Measurements from ENCODE around the gene PCDH15.

The PCDH15 gene

GRCh38 chr10:54124209-54124885 lies 676.7 kb downstream of the PCDH15 start:
- H3K4me3 ChIP-seq (ENCODE audit: low read depth, low read length) = no peak overlapping the region
- no peak for DNase-seq (ENCODE audit: low read depth)
- no peak for TF ChIP-seq CTCF (IDR thresholded peaks at IDR 0.05; ENCODE audit: control insufficient read depth, extremely low read depth, insufficient read depth)

- no peak for DNase-seq (ENCODE audit: low read depth)
- H3K4me3 ChIP-seq (ENCODE audit: low read depth, low read length) = no peak overlapping the region
- TF ChIP-seq CTCF (IDR thresholded peaks at IDR 0.05; ENCODE audit: control insufficient read depth, extremely low read depth, insufficient read depth) = no peak
Observed at GRCh38 chr10:54120806-54121205, 680.2 kb downstream of the PCDH15 start.

GRCh38 chr10:54108961-54109360 lies 692.1 kb downstream of the PCDH15 start:
- TF ChIP-seq CTCF (IDR thresholded peaks at IDR 0.05; ENCODE audit: control insufficient read depth, extremely low read depth, insufficient read depth) = no peak
- no peak for DNase-seq (ENCODE audit: low read depth)
- H3K4me3 ChIP-seq (ENCODE audit: low read depth, low read length) = no peak overlapping the region

GRCh38 chr10:54096892-54097291 lies 704.1 kb downstream of the PCDH15 start:
- no peak for DNase-seq (ENCODE audit: low read depth)
- no peak overlapping the region for H3K4me3 ChIP-seq (ENCODE audit: low read depth, low read length)
- no peak for TF ChIP-seq CTCF (IDR thresholded peaks at IDR 0.05; ENCODE audit: control insufficient read depth, extremely low read depth, insufficient read depth)

- no peak overlapping the region for H3K4me3 ChIP-seq (ENCODE audit: low read depth, low read length)
- no peak for DNase-seq (ENCODE audit: low read depth)
- no peak for TF ChIP-seq CTCF (IDR thresholded peaks at IDR 0.05; ENCODE audit: control insufficient read depth, extremely low read depth, insufficient read depth)
Observed at GRCh38 chr10:54094321-54094720, 706.7 kb downstream of the PCDH15 start.

GRCh38 chr10:54091237-54091636 lies 709.8 kb downstream of the PCDH15 start:
- DNase-seq (ENCODE audit: low read depth) = no peak
- H3K4me3 ChIP-seq (ENCODE audit: low read depth, low read length) = no peak overlapping the region
- TF ChIP-seq CTCF (IDR thresholded peaks at IDR 0.05; ENCODE audit: control insufficient read depth, extremely low read depth, insufficient read depth) = no peak

GRCh38 chr10:54081950-54082349 lies 719.1 kb downstream of the PCDH15 start:
- no peak for DNase-seq (ENCODE audit: low read depth)
- no peak for TF ChIP-seq CTCF (IDR thresholded peaks at IDR 0.05; ENCODE audit: control insufficient read depth, extremely low read depth, insufficient read depth)
- H3K4me3 ChIP-seq (ENCODE audit: low read depth, low read length) = no peak overlapping the region
